NT2/D1 (cell line): ENCODE data around the gene KLHL18.

Experiments
- DNase-seq: peaks from one replicate; pipeline ENCODE4 v3.0.0-alpha.2; 2011; ENCODE audit warnings: low read depth, low spot score
- H3K27me3 ChIP-seq: 2 replicates; pipeline ENCODE4 v1.6.0; 2011; ENCODE audit warnings: mild to moderate bottlenecking; ENCODE audit not compliant: insufficient read length, insufficient read depth
- H3K36me3 ChIP-seq: 2 replicates; pipeline ENCODE4 v1.6.1; 2011; ENCODE audit warnings: mild to moderate bottlenecking, low read length, mixed read lengths; ENCODE audit not compliant: insufficient read depth, insufficient read length
- H3K4me1 ChIP-seq: 2 replicates; pipeline ENCODE4 v1.5.1; 2011; ENCODE audit not compliant: insufficient read depth, insufficient read length
- H3K4me3 ChIP-seq: 2 replicates; pipeline ENCODE4 v1.5.1; 2011; ENCODE audit warnings: low read depth; ENCODE audit not compliant: insufficient read length
- H3K9ac ChIP-seq: 2 replicates; pipeline ENCODE4 v1.6.0; 2011; ENCODE audit warnings: low read depth; ENCODE audit not compliant: insufficient read length
- H3K9me3 ChIP-seq: 2 replicates; pipeline ENCODE4 v1.5.1; 2011; ENCODE audit warnings: mild to moderate bottlenecking, low read length; ENCODE audit not compliant: insufficient read depth
- SUZ12 ChIP-seq: IDR thresholded peaks from 2 replicates; pipeline ENCODE4 v1.6.1; 2011; ENCODE audit not compliant: insufficient read length, insufficient read depth; ENCODE audit errors: extremely low read depth
- YY1 ChIP-seq: IDR thresholded peaks from 2 replicates; pipeline ENCODE4 v1.6.1; 2011; ENCODE audit not compliant: insufficient read length, insufficient read depth
- ZNF274 ChIP-seq: IDR thresholded peaks from 2 replicates; pipeline ENCODE4 v1.6.1; 2011; ENCODE audit warnings: mild to moderate bottlenecking, low read depth, low read length

KLHL18 gene

GRCh38 chr3:47318916-47319315 is 36.2 kb downstream of the KLHL18 start:
- Histone ChIP-seq H3K9me3 (no peaks in the 10 kb centered on the region), H3K9ac (no peak overlapping the region), H3K36me3 (peaks cover 47% of the 10 kb centered on the region), H3K4me3 (no peak overlapping the region), H3K4me1 (peaks cover 5% of the 10 kb centered on the region), H3K27me3 (no peaks in the 10 kb centered on the region)
- no peak for DNase-seq
- TF ChIP-seq SUZ12 (no peak), ZNF274 (no peak), YY1 (no peak)

GRCh38 chr3:47319956-47320355 is 37.2 kb downstream of the KLHL18 start:
- Histone ChIP-seq H3K9ac (no peak overlapping the region), H3K27me3 (no peaks in the 10 kb centered on the region), H3K4me3 (no peak overlapping the region), H3K36me3 (peaks cover 54% of the 10 kb centered on the region), H3K9me3 (no peaks in the 10 kb centered on the region), H3K4me1 (peaks cover 6% of the 10 kb centered on the region)
- TF ChIP-seq SUZ12 = no peak
- no peak for TF ChIP-seq ZNF274
- no peak for TF ChIP-seq YY1
- DNase-seq = no peak

GRCh38 chr3:47323431-47324277 is 40.9 kb downstream of the KLHL18 start:
- Histone ChIP-seq H3K9ac (no peak overlapping the region), H3K9me3 (no peaks in the 10 kb centered on the region), H3K36me3 (peaks cover 82% of the 10 kb centered on the region), H3K4me1 (peaks cover 6% of the 10 kb centered on the region), H3K27me3 (no peaks in the 10 kb centered on the region), H3K4me3 (no peak overlapping the region)
- no peak for TF ChIP-seq SUZ12
- no peak for TF ChIP-seq ZNF274
- no peak for DNase-seq

GRCh38 chr3:47324278-47324865 is 41.6 kb downstream of the KLHL18 start:
- Histone ChIP-seq H3K27me3 (no peaks in the 10 kb centered on the region), H3K36me3 (peaks cover 82% of the 10 kb centered on the region), H3K4me1 (peaks cover 6% of the 10 kb centered on the region), H3K9me3 (no peaks in the 10 kb centered on the region), H3K4me3 (no peak overlapping the region), H3K9ac (no peak overlapping the region)
- DNase-seq = peak; percentile 82
- no peak for TF ChIP-seq YY1
- no peak for TF ChIP-seq ZNF274

- Histone ChIP-seq H3K4me3 (no peak overlapping the region), H3K9ac (no peak overlapping the region)
These were observed 51.2 kb downstream of the KLHL18 start for GRCh38 chr3:47333907-47334306.

GRCh38 chr3:47337656-47338055 is 54.9 kb downstream of the KLHL18 start:
- TF ChIP-seq YY1 (no peak), SUZ12 (no peak), ZNF274 (no peak)
- no peaks in the 10 kb centered on the region for H3K9me3 ChIP-seq
- no peak for DNase-seq
- no peak overlapping the region for H3K9ac ChIP-seq
- H3K4me1 ChIP-seq = no peaks in the 10 kb centered on the region
- no peak overlapping the region for H3K4me3 ChIP-seq
- H3K27me3 ChIP-seq = no peaks in the 10 kb centered on the region
- peaks cover 92% of the 10 kb centered on the region for H3K36me3 ChIP-seq

More at GRCh38 chr3:47333907-47334306, 51.2 kb downstream of the KLHL18 start:
- H3K4me1 ChIP-seq = no peaks in the 10 kb centered on the region
- H3K9me3 ChIP-seq = no peaks in the 10 kb centered on the region
- no peaks in the 10 kb centered on the region for H3K27me3 ChIP-seq
- H3K36me3 ChIP-seq = peaks cover 89% of the 10 kb centered on the region
- TF ChIP-seq YY1 = no peak
- no peak for TF ChIP-seq ZNF274
- TF ChIP-seq SUZ12 = no peak
- no peak for DNase-seq

GRCh38 chr3:47339951-47340350 is 57.2 kb downstream of the KLHL18 start:
- Histone ChIP-seq H3K9ac (no peak overlapping the region), H3K4me3 (no peak overlapping the region), H3K9me3 (no peaks in the 10 kb centered on the region), H3K36me3 (peaks cover 91% of the 10 kb centered on the region), H3K27me3 (no peaks in the 10 kb centered on the region), H3K4me1 (no peaks in the 10 kb centered on the region)
- DNase-seq = no peak
- TF ChIP-seq YY1 (no peak), ZNF274 (no peak), SUZ12 (no peak)
